GM12873 (cell line): Measurements from ENCODE around the gene ARFGAP3.

Experiments
- CTCF ChIP-seq: IDR thresholded peaks from 2 replicates; pipeline ENCODE4 v1.5.1; 2012; ENCODE audit warnings: low read depth, mild to moderate bottlenecking, moderate library complexity, low read length, control low read depth; ENCODE audit not compliant: insufficient read depth; ENCODE audit errors: missing control alignments

ARFGAP3 gene

GRCh38 chr22:42889304-42889703 lies 32.2 kb upstream of the ARFGAP3 start:
- no peak for TF ChIP-seq CTCF

GRCh38 chr22:42887523-42888507 lies 30.7 kb upstream of the ARFGAP3 start:
- no peak for TF ChIP-seq CTCF

GRCh38 chr22:42887120-42887519 lies 30.0 kb upstream of the ARFGAP3 start:
- no peak for TF ChIP-seq CTCF

GRCh38 chr22:42885446-42885845 lies 28.4 kb upstream of the ARFGAP3 start:
- TF ChIP-seq CTCF = no peak

GRCh38 chr22:42884616-42885375 lies 27.7 kb upstream of the ARFGAP3 start:
- TF ChIP-seq CTCF = no peak

GRCh38 chr22:42883970-42884369 lies 26.9 kb upstream of the ARFGAP3 start:
- no peak for TF ChIP-seq CTCF

GRCh38 chr22:42883121-42883520 lies 26.0 kb upstream of the ARFGAP3 start:
- TF ChIP-seq CTCF = no peak
